SK-N-SH (cell line): ENCODE data around the gene SH3BGRL2.

Experiments used
- CTCF ChIP-seq: fragments of 200-600 bp; sonication (generic); IDR thresholded peaks from 2 replicates; pipeline ENCODE4 v1.6.1; 2017; ENCODE audit warnings: antibody characterized with exemption, mild to moderate bottlenecking, moderate library complexity
- MXI1 ChIP-seq: IDR thresholded peaks from 2 replicates; pipeline ENCODE4 v1.6.1; 2012; ENCODE audit warnings: mild to moderate bottlenecking, low read depth, low read length, improper control_type of control experiment

DNA sequence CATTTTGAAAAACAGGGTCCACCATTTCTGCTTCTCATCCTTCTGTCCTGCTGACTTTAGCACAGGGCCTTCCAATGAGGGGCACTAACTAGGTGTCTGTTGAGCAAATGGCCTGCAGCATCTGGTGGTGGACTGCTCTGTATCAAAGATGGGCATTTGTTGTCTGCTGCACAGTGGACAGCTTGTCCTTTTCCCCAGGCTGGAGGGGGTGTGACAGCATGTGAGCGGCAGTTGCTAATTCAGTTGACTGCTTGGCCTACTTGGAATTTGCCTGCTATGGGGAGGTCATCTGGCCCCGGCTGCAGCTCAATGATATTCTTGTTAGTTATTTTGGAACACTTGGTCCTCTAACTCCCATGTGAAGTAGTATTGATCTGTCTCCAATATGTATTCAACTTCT, 93.7 kb downstream of the SH3BGRL2 start:
- TF ChIP-seq MXI1 (no peak), CTCF (no peak)
